PC-3 (cell line): ENCODE data around the gene CNST. TPM values are rescaled to one million over a fixed set of nuclear protein-coding genes. Genes with fewer than 3 reads are reported as not detected.

Experiments
- ATAC-seq: fragments of 200-7000 bp; cut with Tn5 transposase; 2 replicates; pipeline ENCODE4 v1.9.1; 2020; ENCODE audit warnings: mild to moderate bottlenecking, moderate library complexity
- BruUV-seq: library from RNA; stranded (reverse); fragments of 400-500 nt; replicated peaks from 2 replicates; lab custom pipeline; 2021; lab: Mats Ljungman, UMichigan
- CTCF ChIA-PET: fragments of 300-600 bp; sonication (Branson Sonifier 250); formaldehyde crosslinking; loops from one replicate; lab custom pipeline; 2022; ENCODE audit warnings: antibody characterized with exemption; lab: Charles Lee
- POLR2A ChIA-PET: fragments of 300-600 bp; sonication (Branson Sonifier 250); formaldehyde crosslinking; loops from one replicate; lab custom pipeline; 2022; ENCODE audit warnings: antibody characterized with exemption; ENCODE audit not compliant: unreplicated experiment; lab: Charles Lee
- DNase-seq: peaks from one replicate; pipeline ENCODE4 v3.0.0-alpha.2; 2015
- H2AFZ ChIP-seq: fragments of 300-600 bp; sonication (generic); 2 replicates; pipeline ENCODE4 v1.6.0; 2016; ENCODE audit warnings: antibody characterized with exemption, low read length
- H3F3A ChIP-seq: fragments of 300-600 bp; sonication (generic); one replicate; pipeline ENCODE4 v1.6.0; 2017; ENCODE audit warnings: antibody characterized with exemption, low read length, control low read depth, mild to moderate bottlenecking; ENCODE audit not compliant: unreplicated experiment
- H3K27ac ChIP-seq: fragments of 300-600 bp; sonication (generic); 2 replicates; pipeline ENCODE4 v1.5.1; 2016; ENCODE audit warnings: mild to moderate bottlenecking, low read length
- H3K27me3 ChIP-seq: fragments of 300-600 bp; sonication (generic); 2 replicates; pipeline ENCODE4 v1.6.1; 2016; ENCODE audit warnings: low read length, mixed read lengths
- H3K36me3 ChIP-seq: fragments of 300-600 bp; sonication (generic); 2 replicates; pipeline ENCODE4 v1.6.1; 2016; ENCODE audit warnings: low read depth, mixed run types, low read length, mixed read lengths
- H3K4me1 ChIP-seq: fragments of 300-600 bp; sonication (generic); 2 replicates; pipeline ENCODE4 v1.5.1; 2016; ENCODE audit warnings: low read length; ENCODE audit not compliant: insufficient read depth
- H3K4me2 ChIP-seq: fragments of 300-600 bp; sonication (generic); 2 replicates; pipeline ENCODE4 v1.6.0; 2016; ENCODE audit warnings: low read length
- H3K4me3 ChIP-seq: fragments of 300-600 bp; sonication (generic); 2 replicates; pipeline ENCODE4 v1.5.1; 2016; ENCODE audit warnings: mild to moderate bottlenecking, low read length, mixed read lengths
- H3K79me2 ChIP-seq: fragments of 300-600 bp; sonication (generic); 2 replicates; pipeline ENCODE4 v1.6.1; 2017; ENCODE audit warnings: low read length, mixed read lengths
- H3K9ac ChIP-seq: fragments of 300-600 bp; sonication (generic); 2 replicates; pipeline ENCODE4 v1.6.0; 2016; ENCODE audit warnings: mild to moderate bottlenecking, low read length
- H3K9me2 ChIP-seq: fragments of 300-600 bp; sonication (generic); replicated peaks from 2 replicates; pipeline ENCODE4 v1.6.1; 2016; ENCODE audit warnings: mixed run types, low read length, mixed read lengths
- H3K9me3 ChIP-seq: fragments of 300-600 bp; sonication (generic); 2 replicates; pipeline ENCODE4 v1.6.1; 2016; ENCODE audit warnings: low read length, mixed read lengths
- H4K20me1 ChIP-seq: fragments of 300-600 bp; sonication (generic); 2 replicates; pipeline ENCODE4 v1.6.1; 2016; ENCODE audit warnings: low read length, mixed read lengths
- CTCF ChIP-seq: fragments of 300-600 bp; sonication (generic); conservative IDR thresholded peaks from 2 replicates; pipeline ENCODE4 v1.5.1; 2017; ENCODE audit warnings: antibody characterized with exemption, low read depth, mild to moderate bottlenecking, low read length
- EZH2 ChIP-seq: fragments of 300-600 bp; sonication (generic); IDR thresholded peaks from one replicate; pipeline ENCODE4 v1.6.1; 2017; ENCODE audit warnings: antibody characterized with exemption, mild to moderate bottlenecking, low read length; ENCODE audit not compliant: unreplicated experiment
- EZH2phosphoT487 ChIP-seq: fragments of 300-600 bp; sonication (generic); IDR thresholded peaks from 2 replicates; pipeline ENCODE4 v1.6.1; 2018; ENCODE audit warnings: mild to moderate bottlenecking, antibody characterized with exemption, low read length, borderline replicate concordance
- intact Hi-C: fragments of 100-400 bp; cut with micrococcal nuclease; formaldehyde crosslinking; loops from 2 replicates; pipeline ENCODE4 v1.9.0; 2023
- total RNA-seq: library from RNA; depleted of rRNA; stranded (reverse); fragments of >200 nt; gene quantifications from 2 replicates; pipeline ENCODE4 v1.2.3, GENCODE V29; 2014

CNST gene
- total RNA-seq, 1 experiment from 2014 or later = 13.5 TPM

- peak; percentile 99 for ATAC-seq
- Histone ChIP-seq H3K4me1 (peaks cover 18% of the 10 kb centered on the region), H3K27me3 (no peaks in the 10 kb centered on the region), H3F3A (no peaks in the 10 kb centered on the region), H3K27ac (peak overlapping the region; percentile 79), H3K4me3 (0 out of 2 replicates have a peak overlapping the region, but pooled peaks have one; percentile 2), H3K9me2 (no peaks in the 10 kb centered on the region), H2AFZ (no peak overlapping the region; the same call in 1 of the 2 replicates), H3K79me2 (peaks cover 25% of the 10 kb centered on the region), H3K36me3 (peaks cover 11% of the 10 kb centered on the region; the same call in 1 of the 2 replicates), H3K9ac (peak overlapping the region; percentile 39), H3K9me3 (no peaks in the 10 kb centered on the region), H3K4me2 (peak overlapping the region; percentile 37), H4K20me1 (no peaks in the 10 kb centered on the region)
- BruUV-seq = no TSS peak
- CTCF ChIA-PET = no interaction called here
- POLR2A ChIA-PET = interaction anchor here (0.7 kb wide), 1 partner anchor 42 kb away, joined by 3 read pairs; no protein-coding TSS in a partner anchor
- DNase-seq = peak; percentile 98
- TF ChIP-seq EZH2 (no peak), EZH2phosphoT487 (no peak), CTCF (no peak)
- intact Hi-C loops = loop anchor here (1.0 kb wide), 1 partner anchor 31 kb away; the partner anchor contains the start of genes CNST and TFB2M
Observed at GRCh38 chr1:246597340-246597739, 31.1 kb downstream of the CNST start.

GRCh38 chr1:246597971-246598370 lies 31.7 kb downstream of the CNST start:
- H3K9me3 ChIP-seq = peaks cover 3% of the 10 kb centered on the region; the same call in 1 of the 2 replicates
- no TSS peak for BruUV-seq
- peaks cover 18% of the 10 kb centered on the region for H3K4me1 ChIP-seq
- H3K9ac ChIP-seq = peak overlapping the region; percentile 39
- CTCF ChIA-PET = no interaction called here
- POLR2A ChIA-PET = interaction anchor here (0.7 kb wide), 1 partner anchor 43 kb away, joined by 3 read pairs; no protein-coding TSS in a partner anchor
- no peaks in the 10 kb centered on the region for H3K9me2 ChIP-seq
- peak overlapping the region; percentile 9; the same call in 1 of the 2 replicates for H3K4me2 ChIP-seq
- H3K79me2 ChIP-seq = peaks cover 27% of the 10 kb centered on the region
- H2AFZ ChIP-seq = no peak overlapping the region
- H3K4me3 ChIP-seq = no peak overlapping the region
- peaks cover 12% of the 10 kb centered on the region for H3K36me3 ChIP-seq
- peak overlapping the region; percentile 79 for H3K27ac ChIP-seq
- ATAC-seq = no peak
- no peaks in the 10 kb centered on the region for H4K20me1 ChIP-seq
- no peaks in the 10 kb centered on the region for H3F3A ChIP-seq
- no peaks in the 10 kb centered on the region for H3K27me3 ChIP-seq
- TF ChIP-seq CTCF (no peak), EZH2 (no peak), EZH2phosphoT487 (no peak)
- DNase-seq = no peak
- intact Hi-C loops = loop anchor here (1.0 kb wide), 1 partner anchor 32 kb away; the partner anchor contains the start of genes CNST and TFB2M

DNA sequence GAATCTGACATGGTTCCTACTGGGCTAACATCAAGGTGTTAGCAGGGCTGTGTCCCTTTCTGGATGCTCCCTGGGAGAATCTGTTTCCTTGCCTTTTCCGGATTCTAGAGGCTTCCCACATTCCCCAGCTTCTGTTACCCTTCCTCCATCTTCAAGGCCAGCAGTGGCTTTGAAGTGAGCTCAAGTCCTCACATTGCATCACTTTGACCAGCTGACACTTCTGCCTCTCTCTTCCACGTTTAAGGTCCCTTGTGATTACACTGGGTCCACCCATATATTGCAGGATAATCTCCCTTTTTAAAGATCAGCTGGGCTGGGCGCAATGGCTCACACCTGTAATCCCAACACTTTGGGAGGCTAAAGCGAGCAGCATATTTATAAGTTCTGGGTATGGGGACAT lies 33.1 kb downstream of the CNST start:
- ChIA-PET POLR2A (no interaction called here), CTCF (no interaction called here)
- intact Hi-C loops = no loop called here
- Histone ChIP-seq H3K36me3 (peaks cover 24% of the 10 kb centered on the region), H4K20me1 (no peaks in the 10 kb centered on the region), H2AFZ (no peak overlapping the region), H3K9me2 (no peaks in the 10 kb centered on the region), H3K79me2 (peaks cover 27% of the 10 kb centered on the region), H3K27ac (no peak overlapping the region), H3K4me1 (peaks cover 18% of the 10 kb centered on the region), H3K4me3 (no peak overlapping the region), H3K9me3 (peaks cover 10% of the 10 kb centered on the region), H3K4me2 (no peak overlapping the region), H3K9ac (no peak overlapping the region), H3F3A (no peaks in the 10 kb centered on the region), H3K27me3 (no peaks in the 10 kb centered on the region)
- no TSS peak for BruUV-seq
- DNase-seq (no peak), ATAC-seq (no peak)
- TF ChIP-seq CTCF = no peak
- no peak for TF ChIP-seq EZH2phosphoT487
- no peak for TF ChIP-seq EZH2
